HG03139 (cell line): Measurements from ENCODE around the gene PINLYP.
A peak's percentile ranks its signal among the peaks of the same experiment; 100 is the strongest.
"Not testable (repeated sequence)": the region's sequence is repeated elsewhere in the genome, so short reads cannot be mapped to it uniquely, and the experiment has no call there.

Experiments
- ATAC-seq: cut with Tn5 transposase; IDR thresholded peaks from one replicate; pipeline ENCODE4 v1.9.1; 2021; ENCODE audit not compliant: unreplicated experiment

The PINLYP gene

GRCh38 chr19:43600326-43600725 lies 24.7 kb downstream of the PINLYP start:
- ATAC-seq, result not testable (repeated sequence)

- no peak for ATAC-seq
Observed at GRCh38 chr19:43605875-43606568, 30.4 kb downstream of the PINLYP start.

GRCh38 chr19:43606569-43607229 lies 31.1 kb downstream of the PINLYP start:
- ATAC-seq, result no peak

GRCh38 chr19:43607238-43608205 lies 31.9 kb downstream of the PINLYP start:
- no peak for ATAC-seq

GRCh38 chr19:43609872-43610271 lies 34.3 kb downstream of the PINLYP start:
- ATAC-seq, result no peak

- no peak for ATAC-seq
Observed at GRCh38 chr19:43610493-43610892, 34.9 kb downstream of the PINLYP start.

GRCh38 chr19:43611788-43612187 lies 36.2 kb downstream of the PINLYP start, which contains the start of gene SRRM5:
Gene SRRM5, plus strand, starts transcription at chr19:43612088. Its CDS starts 34 bp downstream, at chr19:43612122.
- ATAC-seq, result no peak

GRCh38 chr19:43612374-43612773 lies 36.8 kb downstream of the PINLYP start:
- ATAC-seq, result no peak

- no peak for ATAC-seq
Observed at GRCh38 chr19:43616306-43616705, 40.7 kb downstream of the PINLYP start.

- no peak for ATAC-seq
Observed at GRCh38 chr19:43616954-43617353, 41.4 kb downstream of the PINLYP start.

GRCh38 chr19:43618921-43619261 lies 43.3 kb downstream of the PINLYP start:
- peak; percentile 25 for ATAC-seq

GRCh38 chr19:43619262-43620060 lies 43.9 kb downstream of the PINLYP start, which contains the start of gene ZNF428:
Gene ZNF428, minus strand, starts transcription at chr19:43619629. Its CDS starts 5,325 bp downstream, at chr19:43614304.
- ATAC-seq, result peak; percentile 51

- no peak for ATAC-seq
Observed at GRCh38 chr19:43620061-43621001, 44.7 kb downstream of the PINLYP start.

GRCh38 chr19:43622070-43622469 lies 46.5 kb downstream of the PINLYP start:
- ATAC-seq, result no peak

GRCh38 chr19:43622956-43623355 lies 47.4 kb downstream of the PINLYP start:
- ATAC-seq, result no peak

GRCh38 chr19:43623889-43624670 lies 48.5 kb downstream of the PINLYP start:
- no peak for ATAC-seq

GRCh38 chr19:43624933-43625332 lies 49.3 kb downstream of the PINLYP start:
- ATAC-seq, result no peak

GRCh38 chr19:43625918-43626579 lies 50.4 kb downstream of the PINLYP start:
- ATAC-seq, result no peak
